OCI-LY7 (cell line): ENCODE data around the gene PIGC.

Experiments
- CTCF ChIP-seq: fragments of 200-600 bp; sonication (generic); conservative IDR thresholded peaks from 2 replicates; pipeline ENCODE4 v1.5.1; 2014; ENCODE audit warnings: mild to moderate bottlenecking, antibody characterized with exemption, low read length, moderate library complexity, mixed read lengths
- EZH2phosphoT487 ChIP-seq: fragments of 200-600 bp; sonication (generic); IDR thresholded peaks from 2 replicates; pipeline ENCODE4 v1.6.1; 2018; ENCODE audit warnings: low read depth, borderline replicate concordance, mild to moderate bottlenecking, mixed run types, antibody characterized with exemption, low read length, moderate library complexity, mixed read lengths

GRCh38 chr1:172399756-172400721 lies 43.8 kb downstream of the PIGC start:
- peak; percentile 28; the same call in 1 of the 2 replicates for TF ChIP-seq CTCF
- TF ChIP-seq EZH2phosphoT487: no peak
